H54 (cell line): Measurements from ENCODE around the gene LCLAT1.
"Not testable (repeated sequence)": the region's sequence is repeated elsewhere in the genome, so short reads cannot be mapped to it uniquely, and the experiment has no call there.

ENCODE experiments used
- DNase-seq: peaks from one replicate; pipeline ENCODE4 v3.0.0; 2011; ENCODE audit warnings: low spot score, mixed read lengths; ENCODE audit not compliant: insufficient read length
- FAIRE-seq: peaks from 3 replicates; lab custom pipeline; 2011; peaks lifted over from hg19 to GRCh38; lab: Jason Lieb, UNC
- POLR2A ChIP-seq: IDR thresholded peaks from 2 replicates; pipeline ENCODE4 v1.6.1; 2011; ENCODE audit warnings: low read depth, mild to moderate bottlenecking, low read length

The LCLAT1 gene

DNA sequence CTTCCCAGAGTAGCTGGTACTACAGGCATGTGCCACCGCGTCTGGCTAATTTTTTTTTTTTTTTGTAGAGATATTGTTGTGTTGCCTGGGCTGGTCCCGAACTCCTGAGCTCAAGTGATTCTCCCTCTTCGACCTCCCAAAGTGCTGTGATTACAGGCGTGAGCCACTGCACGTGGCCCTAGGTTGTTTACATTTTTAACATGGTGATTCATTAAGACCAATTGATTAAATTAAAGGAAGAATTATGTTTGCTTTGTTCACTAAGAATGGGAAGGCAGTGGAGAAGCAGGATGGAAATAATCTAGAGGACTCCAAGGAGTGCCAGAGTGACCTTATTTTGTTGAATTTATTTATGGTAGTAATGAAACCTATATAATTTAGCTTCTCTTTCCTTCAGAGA, 7.5 kb downstream of the LCLAT1 start:
- no peak for TF ChIP-seq POLR2A
- DNase-seq (no peak), FAIRE-seq (no peak)

DNA sequence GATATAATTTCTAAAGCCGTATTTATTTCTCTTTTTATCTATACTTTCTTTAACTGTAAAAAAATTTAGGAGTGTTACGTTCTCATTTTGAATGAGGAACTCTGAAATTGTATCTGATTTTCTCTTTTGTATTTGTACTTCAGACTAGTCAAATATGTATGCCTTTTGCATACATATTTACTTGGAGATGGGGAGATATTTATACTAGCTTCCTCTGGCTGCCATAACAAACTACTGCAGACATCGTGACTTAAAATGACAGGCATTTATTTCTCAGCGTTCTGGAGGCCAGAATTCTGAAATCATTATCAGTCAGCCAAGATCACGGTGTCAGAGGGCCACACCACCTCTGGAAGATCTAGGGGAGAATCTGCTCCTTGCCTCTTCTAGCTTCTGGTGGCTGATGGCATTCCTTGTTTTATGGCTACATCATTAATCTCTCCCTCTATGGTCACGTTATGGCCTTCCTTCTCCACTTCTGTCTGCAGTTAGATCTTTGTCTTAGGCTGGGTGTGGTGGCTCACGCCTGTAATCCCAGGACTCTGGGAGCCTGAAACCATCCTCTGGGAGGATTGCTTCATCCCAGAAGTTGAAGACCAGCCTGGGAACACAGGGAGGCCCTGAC, 8.2 kb downstream of the LCLAT1 start:
- FAIRE-seq (no peak), DNase-seq (no peak)
- TF ChIP-seq POLR2A: no peak

DNA sequence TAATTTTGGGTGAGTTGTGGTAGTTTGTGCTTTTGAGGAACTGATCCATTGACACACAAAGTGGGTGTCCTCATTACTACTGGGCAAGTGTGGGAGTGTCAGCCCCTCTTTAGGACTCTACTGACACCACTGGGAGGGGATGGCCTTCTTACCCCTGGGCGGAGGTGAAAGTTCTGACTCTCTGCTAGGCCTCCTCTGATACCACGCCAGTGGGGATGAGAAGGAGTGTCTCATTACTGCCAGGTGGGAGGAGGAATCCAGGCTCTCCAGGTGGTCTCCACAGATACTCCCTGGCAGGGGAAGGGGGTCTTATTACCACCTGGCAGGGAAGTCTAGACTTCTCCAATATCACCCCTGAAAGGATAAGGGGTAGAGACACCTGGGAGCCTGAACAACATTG, 9.1 kb downstream of the LCLAT1 start:
- no peak for FAIRE-seq
- no peak for DNase-seq
- no peak for TF ChIP-seq POLR2A

DNA sequence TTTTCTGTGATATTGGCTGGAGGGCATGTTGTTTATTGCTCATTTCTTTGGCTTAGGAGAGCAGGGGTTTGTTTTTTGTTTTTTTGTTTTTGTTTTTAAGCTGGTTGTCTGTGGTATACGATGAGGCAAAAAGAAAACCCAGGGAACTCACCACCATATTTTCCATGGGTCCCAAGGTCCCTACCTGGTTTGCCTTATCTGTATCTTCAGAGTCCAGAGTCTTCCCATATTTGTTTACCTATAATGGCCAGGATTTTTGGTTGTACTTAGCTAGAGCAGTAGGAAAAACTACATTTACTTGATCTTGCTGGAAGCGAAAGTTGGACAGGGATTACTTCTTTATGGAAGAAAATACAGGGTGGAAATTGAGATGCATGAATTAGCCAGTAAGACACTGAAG, 9.5 kb downstream of the LCLAT1 start:
- FAIRE-seq: no peak
- no peak for TF ChIP-seq POLR2A
- no peak for DNase-seq

DNA sequence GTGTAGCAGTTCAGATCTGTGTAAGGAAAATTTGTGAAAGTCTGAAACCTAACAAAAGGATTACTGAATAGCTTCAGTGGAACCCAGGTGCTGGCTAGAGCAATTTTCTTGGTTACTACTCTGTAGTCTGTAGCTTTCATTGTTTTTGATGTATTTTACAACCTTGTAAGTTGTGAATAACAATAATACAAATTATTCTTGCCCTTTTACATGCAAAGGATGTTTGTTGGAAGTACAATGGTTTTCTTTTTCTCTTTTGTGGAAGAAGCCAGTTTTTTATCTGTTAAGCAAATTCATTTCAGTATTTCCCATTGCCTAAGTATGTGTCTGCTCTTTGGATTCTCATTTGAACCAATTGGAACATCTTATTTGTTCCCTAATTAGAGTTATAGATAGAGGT, 10.2 kb downstream of the LCLAT1 start:
- TF ChIP-seq POLR2A: no peak
- DNase-seq (no peak), FAIRE-seq (no peak)

DNA sequence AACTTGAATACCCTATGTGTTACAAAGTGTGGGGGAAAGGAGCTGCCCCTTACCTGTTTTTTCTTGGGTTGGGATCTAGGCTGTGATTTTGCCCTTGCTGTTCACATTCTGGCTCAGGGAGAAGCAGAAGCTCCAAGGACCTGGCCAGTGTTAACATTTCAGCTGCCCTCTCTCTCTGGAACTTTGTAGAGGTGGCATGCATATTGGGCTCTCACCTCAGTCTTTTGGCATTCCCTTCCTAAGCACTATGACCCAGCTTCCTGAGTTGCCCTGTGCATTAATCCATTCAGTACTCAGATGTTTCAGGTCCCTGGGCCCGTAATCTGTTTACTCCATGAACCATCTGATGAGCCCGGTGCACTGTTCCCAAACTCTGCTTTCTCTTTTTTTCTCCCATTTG, 12.1 kb downstream of the LCLAT1 start:
- TF ChIP-seq POLR2A: no peak

DNA sequence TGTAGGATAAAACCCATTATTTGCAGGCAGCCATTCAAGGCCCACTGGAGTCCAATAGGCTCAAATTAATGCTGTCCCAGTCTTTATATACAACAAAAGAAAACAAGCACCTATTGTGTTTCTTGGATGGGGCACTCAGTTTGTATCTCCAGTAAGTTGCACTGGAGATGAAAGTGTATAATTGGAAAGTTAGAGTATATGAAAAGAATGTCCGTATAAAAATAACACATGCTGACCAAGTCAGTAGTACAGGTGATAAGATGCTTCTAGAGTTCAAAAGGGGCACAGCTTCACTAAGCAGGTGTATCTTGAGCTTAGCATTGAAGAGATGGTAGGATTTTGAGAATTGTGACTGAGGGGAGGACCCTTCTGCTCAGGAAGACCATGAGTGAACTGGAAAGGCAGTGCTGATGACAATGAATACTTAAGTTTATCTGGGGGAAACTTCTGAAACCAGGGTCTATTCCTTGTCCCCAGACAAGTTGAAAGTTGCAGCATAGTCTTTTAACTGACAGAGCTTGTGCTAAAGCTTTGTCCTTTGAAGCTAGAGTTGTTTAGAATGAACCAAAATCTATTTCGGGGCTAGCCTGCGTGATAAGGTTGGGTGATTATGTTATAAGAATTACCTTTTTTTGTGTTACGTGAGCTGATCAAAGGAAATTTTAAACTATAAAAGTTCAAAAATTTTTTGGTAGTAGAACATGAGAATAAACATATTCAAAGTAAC, 15.2 kb downstream of the LCLAT1 start:
- DNase-seq (no peak), FAIRE-seq (peak; percentile 20)
- no peak for TF ChIP-seq POLR2A

More for the DNA sequence above, 12.1 kb downstream of the LCLAT1 start:
- FAIRE-seq: no peak
- no peak for DNase-seq

DNA sequence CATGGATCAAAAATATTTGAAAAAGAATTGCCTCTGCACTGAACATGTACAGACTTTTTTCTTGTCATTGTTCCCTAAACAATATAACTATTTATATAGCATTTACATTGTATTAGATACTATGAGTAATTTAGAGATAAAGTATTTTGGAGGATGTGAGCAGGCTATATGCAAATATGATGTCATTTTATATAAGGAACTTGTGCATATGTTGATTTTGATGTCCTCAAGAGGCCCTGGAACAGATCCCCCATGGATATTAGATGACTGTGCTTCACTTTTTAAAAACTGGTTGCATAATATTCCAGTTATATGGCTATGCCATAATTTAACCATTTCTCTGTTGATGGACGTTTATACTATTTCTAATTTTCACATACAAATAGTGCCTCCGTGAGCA, 16.5 kb downstream of the LCLAT1 start:
- TF ChIP-seq POLR2A: no peak
- DNase-seq (no peak), FAIRE-seq (no peak)

DNA sequence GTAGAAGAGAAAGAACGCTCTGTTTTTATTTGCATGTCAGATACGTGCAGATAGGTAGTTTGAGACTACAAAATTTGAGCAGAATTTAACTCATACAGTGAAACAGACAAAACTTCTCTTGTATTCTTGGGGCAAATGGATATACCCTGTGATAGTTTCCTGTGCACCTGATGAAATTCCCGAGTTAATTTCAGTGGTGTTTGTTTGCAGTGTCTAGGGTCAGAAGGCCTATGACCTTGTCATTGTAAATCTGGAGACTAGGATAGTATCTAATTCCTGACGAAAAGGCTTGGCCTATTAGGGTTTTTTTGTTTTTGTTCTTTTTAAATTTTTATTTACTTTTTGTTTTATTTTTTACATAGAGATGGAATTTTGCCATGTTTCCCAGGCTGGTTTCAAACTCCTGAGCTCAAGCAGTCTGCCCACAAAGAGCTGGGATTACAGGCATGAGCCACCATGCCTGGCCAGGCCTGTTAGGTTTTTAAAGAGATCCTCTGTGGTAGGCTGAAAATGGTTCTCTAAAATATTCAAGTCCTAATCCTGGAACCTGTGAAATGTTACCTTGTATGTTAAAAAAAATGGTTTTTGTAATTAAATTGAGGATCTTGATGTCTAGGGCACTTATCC, 17.6 kb downstream of the LCLAT1 start:
- DNase-seq: no peak
- no peak for TF ChIP-seq POLR2A
- FAIRE-seq: no peak

DNA sequence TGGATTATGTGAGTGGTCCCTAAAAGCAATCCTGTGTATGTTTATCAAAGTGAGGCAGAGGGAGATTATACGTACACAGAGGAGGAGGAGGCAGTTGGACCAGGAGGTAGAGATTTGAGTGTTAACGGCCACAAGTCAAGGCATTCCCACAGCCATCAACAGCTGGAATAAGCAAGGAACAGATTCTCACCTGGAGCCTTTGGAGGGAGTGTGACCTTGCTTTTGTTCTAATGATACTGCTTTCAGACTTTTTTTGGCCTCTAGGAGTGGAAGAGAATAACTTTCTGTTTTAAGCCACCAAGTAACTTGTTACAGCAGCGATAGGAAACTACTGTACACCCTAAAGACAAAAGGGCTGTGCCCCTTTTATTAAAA, 18.1 kb downstream of the LCLAT1 start:
- no peak for DNase-seq
- no peak for FAIRE-seq
- TF ChIP-seq POLR2A: no peak

DNA sequence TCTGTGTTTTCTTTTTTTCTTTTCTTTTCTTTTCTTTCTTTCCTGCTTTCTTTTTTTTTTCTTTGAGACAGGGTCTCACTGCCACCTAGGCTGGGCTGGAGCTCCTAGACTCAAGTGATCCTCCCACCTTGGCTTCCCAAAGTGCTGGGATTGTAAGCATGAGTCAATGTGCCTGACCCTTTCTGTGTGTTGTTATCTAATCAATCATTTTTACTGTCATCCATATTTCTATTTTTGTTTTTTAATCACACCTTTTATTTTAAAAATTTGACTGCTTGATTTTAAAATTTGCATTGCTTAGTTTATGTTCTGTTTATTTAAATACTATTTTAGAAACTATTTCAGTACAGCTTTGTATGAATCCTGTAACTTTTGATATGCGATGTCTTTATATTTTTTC, 19.2 kb downstream of the LCLAT1 start:
- TF ChIP-seq POLR2A: no peak
- no peak for FAIRE-seq
- no peak for DNase-seq

DNA sequence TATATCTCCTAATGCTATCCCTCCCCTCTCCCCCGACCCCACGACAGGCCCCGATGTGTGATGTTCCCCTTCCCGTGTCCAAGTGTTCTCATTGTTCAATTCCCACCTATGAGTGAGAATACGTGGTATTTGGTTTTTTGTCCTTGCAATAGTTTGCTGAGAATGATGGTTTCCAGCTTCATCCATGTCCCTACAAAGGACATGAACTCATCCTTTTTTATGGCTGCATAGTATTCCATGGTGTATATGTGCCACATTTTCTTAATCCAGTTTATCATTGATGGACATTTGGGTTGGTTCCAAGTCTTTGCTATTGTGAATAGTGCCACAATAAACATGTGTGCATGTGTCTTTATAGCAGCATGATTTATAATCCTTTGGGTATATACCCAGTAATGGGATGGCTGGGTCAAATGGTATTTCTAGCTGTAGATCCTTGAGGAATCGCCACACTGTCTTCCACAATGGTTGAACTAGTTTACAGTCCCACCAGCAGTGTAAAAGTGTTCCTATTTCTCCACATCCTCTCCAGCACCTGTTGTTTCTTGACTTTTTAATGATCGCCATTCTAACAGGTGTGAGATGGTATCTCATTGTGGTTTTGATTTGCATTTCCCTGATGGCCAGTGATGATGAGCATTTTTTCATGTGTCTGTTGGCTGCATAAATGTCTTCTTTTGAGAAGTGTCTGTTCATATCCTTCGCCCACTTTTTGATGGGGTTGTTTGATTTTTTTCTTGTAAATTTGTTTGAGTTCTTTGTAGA, 20.2 kb downstream of the LCLAT1 start:
- not testable (repeated sequence) for DNase-seq, FAIRE-seq

DNA sequence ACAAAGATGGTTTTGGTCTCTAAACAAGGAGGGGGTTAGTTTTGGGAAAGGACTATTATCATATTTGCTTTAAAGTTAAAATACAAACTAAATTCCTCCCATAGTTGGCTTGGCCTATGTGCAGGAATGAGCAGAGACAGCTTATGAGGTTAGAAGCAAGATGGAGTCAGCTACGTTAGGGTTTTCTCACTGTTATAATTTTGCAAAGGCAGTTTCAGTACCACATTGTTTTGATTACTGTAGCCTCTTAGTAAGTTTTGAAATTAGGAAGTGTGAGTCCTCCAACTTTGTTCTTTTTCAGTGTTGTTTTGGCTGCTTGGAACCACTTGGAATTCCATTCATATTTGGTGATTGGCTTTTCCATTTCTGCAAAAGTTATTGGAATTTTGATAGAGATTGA, 23.4 kb downstream of the LCLAT1 start:
- DNase-seq: no peak
- TF ChIP-seq POLR2A: no peak
- no peak for FAIRE-seq

DNA sequence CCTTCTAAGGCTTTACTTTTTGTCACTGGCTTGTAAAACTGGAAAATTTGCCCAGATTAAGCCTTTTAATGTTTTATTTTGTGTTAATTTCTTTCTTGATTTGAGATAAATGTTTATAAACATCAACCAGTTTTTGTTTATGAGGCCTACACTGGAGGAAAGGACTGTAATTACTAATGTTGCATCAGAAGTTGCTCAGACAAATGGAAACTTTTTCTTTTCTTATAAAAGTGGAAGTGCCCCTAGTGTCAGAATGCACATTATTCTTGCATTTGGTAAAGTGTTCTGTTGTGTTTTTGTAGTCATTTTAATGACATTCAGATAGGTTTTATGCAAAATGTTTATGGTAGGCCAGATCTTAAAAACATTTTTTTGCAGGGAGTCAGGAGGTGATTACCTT, 25.3 kb downstream of the LCLAT1 start:
- DNase-seq: no peak
- FAIRE-seq: no peak
- no peak for TF ChIP-seq POLR2A
